HL-60 (cell line): ENCODE data around the gene NR5A2.

Source experiments
- DNase-seq, 2 experiments: peaks; one replicate each; pipeline ENCODE4 v3.0.0-alpha.2; 2010 to 2020; ENCODE audit warnings: low read depth in 1 of 2, low spot score in 1 of 2
- H3K27ac ChIP-seq: fragments of 250-450 bp; sonication (Bioruptor Pico); replicated peaks from 2 replicates; pipeline ENCODE4 v1.5.1; 2020; ENCODE audit warnings: mild to moderate bottlenecking, moderate library complexity
- H3K27me3 ChIP-seq: fragments of 250-450 bp; sonication (Bioruptor Pico); 2 replicates; pipeline ENCODE4 v1.5.1; 2021; ENCODE audit warnings: mild to moderate bottlenecking, moderate library complexity; ENCODE audit not compliant: insufficient read depth, poor library complexity, severe bottlenecking
- H3K4me3 ChIP-seq: replicated peaks from 2 replicates; pipeline ENCODE4 v1.5.1; 2011; ENCODE audit warnings: mild to moderate bottlenecking, control low read depth, low read length; ENCODE audit not compliant: insufficient read depth
- CTCF ChIP-seq: IDR thresholded peaks from one replicate; pipeline ENCODE4 v1.5.1; 2011; ENCODE audit warnings: low read length, control low read depth, inconsistent platforms; ENCODE audit not compliant: insufficient read depth
- GABPA ChIP-seq: IDR thresholded peaks from 2 replicates; pipeline ENCODE4 v1.6.1; 2012; ENCODE audit warnings: low read depth
- POLR2AphosphoS5 ChIP-seq: IDR thresholded peaks from 2 replicates; pipeline ENCODE4 v1.6.1; 2012; ENCODE audit warnings: low read depth
- REST ChIP-seq: IDR thresholded peaks from 2 replicates; pipeline ENCODE4 v1.6.1; 2012; ENCODE audit warnings: low read depth; ENCODE audit not compliant: insufficient replicate concordance
- SPI1 ChIP-seq: IDR thresholded peaks from 2 replicates; pipeline ENCODE4 v1.6.1; 2012; ENCODE audit warnings: low read depth, mild to moderate bottlenecking, borderline replicate concordance

NR5A2 gene

DNA sequence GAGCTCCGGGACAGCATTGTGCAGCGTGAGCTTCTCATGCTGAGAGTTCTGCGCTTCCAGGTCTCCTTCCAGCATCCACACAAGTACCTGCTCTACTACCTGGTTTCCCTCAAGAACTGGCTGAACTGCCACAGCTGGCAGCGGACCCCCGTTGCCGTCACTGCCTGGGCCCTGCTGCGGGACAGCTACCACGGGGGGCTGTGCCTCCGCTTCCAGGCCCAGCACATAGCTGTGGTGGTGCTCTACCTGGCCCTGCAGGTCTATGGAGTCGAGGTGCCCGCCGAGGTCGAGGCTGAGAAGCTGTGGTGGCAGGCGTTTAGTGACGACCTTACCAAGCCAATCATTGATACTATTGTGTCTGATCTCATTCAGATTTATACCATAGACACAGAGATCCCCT lies 186.4 kb downstream of the NR5A2 start:
- no peaks in the 10 kb centered on the region for H3K27me3 ChIP-seq
- TF ChIP-seq GABPA, result no peak
- no peak for DNase-seq
- H3K27ac ChIP-seq, result no peak overlapping the region
- H3K4me3 ChIP-seq, result no peak overlapping the region

GRCh38 chr1:200215350-200215749 lies 187.8 kb downstream of the NR5A2 start:
- Histone ChIP-seq H3K27ac (no peak overlapping the region), H3K4me3 (no peak overlapping the region), H3K27me3 (no peaks in the 10 kb centered on the region)
- no peak for DNase-seq
- TF ChIP-seq REST (no peak), CTCF (no peak), GABPA (no peak), POLR2AphosphoS5 (no peak), SPI1 (no peak)

GRCh38 chr1:200217703-200218102 lies 190.2 kb downstream of the NR5A2 start:
- H3K27me3 ChIP-seq, result no peaks in the 10 kb centered on the region
- TF ChIP-seq CTCF (no peak), SPI1 (no peak), GABPA (no peak), REST (no peak), POLR2AphosphoS5 (no peak)
- DNase-seq, result no peak
- H3K27ac ChIP-seq, result no peak overlapping the region
- H3K4me3 ChIP-seq, result no peak overlapping the region

GRCh38 chr1:200221614-200222282 lies 194.2 kb downstream of the NR5A2 start:
- Histone ChIP-seq H3K27me3 (no peaks in the 10 kb centered on the region), H3K27ac (no peak overlapping the region), H3K4me3 (no peak overlapping the region)
- no peak for DNase-seq
- TF ChIP-seq REST, result no peak
- no peak for TF ChIP-seq CTCF
- no peak for TF ChIP-seq SPI1
- TF ChIP-seq POLR2AphosphoS5, result no peak
- TF ChIP-seq GABPA, result no peak
